ENCODE data around the gene DRGX. TPM values are rescaled to one million over a fixed set of nuclear protein-coding genes. Genes with fewer than 3 reads are reported as not detected.

DRGX gene
- total RNA-seq, 1 donor from 2014 or later: not detected

- Histone ChIP-seq H3K9me3 (no peaks in the 10 kb centered on the region), H3K27me3 (peaks cover 35% of the 10 kb centered on the region), H3K4me3 (peak overlapping the region; percentile 36 to 37), H3K36me3 (no peaks in the 10 kb centered on the region), H3K4me1 (peaks cover 0 to 3% of the 10 kb centered on the region in 2 donors), H3K27ac (no peak overlapping the region)
- intact Hi-C loops (cut with DNase I): no loop called here
- no peak for DNase-seq (ENCODE audit: low spot score in 2 of 2)
- no peak for TF ChIP-seq CTCF (IDR thresholded peaks at IDR 0.05)
Observed at GRCh38 chr10:49398000-49398861, 2.3 kb upstream of the DRGX start.

DNA sequence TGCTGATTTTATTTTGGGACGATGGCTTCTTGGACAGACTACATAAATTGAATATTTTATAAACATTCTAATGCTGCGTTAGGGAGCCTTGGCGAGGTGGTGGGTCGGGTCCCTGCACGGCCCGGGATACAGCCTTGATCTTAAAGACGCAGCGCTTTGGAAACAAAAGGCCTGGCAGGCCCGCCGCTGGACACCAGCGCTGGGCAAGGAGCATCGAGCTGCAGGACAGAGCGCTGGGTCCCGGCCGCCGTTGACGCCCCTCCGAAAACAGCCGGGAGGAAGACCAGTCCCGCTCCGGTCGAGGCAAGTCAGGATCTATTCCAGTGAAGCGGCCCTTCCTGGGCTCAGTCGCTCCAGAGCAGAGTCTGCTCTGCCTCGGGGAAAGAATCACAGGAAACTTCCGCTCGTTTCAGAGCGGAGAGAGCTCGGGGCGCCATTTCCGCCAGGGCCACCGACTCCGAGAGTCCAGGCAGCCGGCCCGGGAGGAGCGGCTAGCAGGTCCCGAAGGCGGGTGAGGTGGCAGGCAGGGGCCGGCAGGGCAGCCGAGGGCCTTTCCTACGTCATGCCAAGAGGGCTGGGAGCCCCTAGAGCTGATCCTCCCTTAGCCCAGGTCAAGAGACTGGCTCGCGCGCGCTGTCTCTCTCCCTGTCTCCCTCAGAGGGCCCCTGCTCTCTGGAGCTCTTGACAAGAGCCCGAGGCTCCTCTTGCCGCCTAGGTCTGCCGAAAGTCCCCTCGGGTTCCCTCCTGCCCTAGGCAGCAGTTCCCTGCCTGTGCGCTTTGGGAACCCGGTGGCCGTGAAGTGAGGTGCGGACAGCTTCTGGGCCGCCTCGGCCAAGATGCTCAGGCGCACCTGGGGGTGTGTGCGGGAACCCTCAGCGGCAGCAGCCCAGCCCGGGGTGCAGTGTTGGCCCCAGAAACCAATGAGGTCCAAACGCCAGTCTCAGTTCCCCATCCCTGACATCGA is 1.4 kb upstream of the DRGX start:
- peaks cover 35% of the 10 kb centered on the region for H3K27me3 ChIP-seq
- no peak for DNase-seq (ENCODE audit: low spot score in 2 of 2)
- H3K36me3 ChIP-seq: no peaks in the 10 kb centered on the region
- intact Hi-C loops (cut with DNase I): no loop called here
- no peak for TF ChIP-seq CTCF (IDR thresholded peaks at IDR 0.05)
- H3K4me1 ChIP-seq: peaks cover 0 to 3% of the 10 kb centered on the region in 2 donors
- no peaks in the 10 kb centered on the region for H3K9me3 ChIP-seq
- peak overlapping the region in 1 of 2 donors; percentile 37 for H3K4me3 ChIP-seq
- H3K27ac ChIP-seq: no peak overlapping the region

GRCh38 chr10:49396666-49396999 is 744 bp upstream of the DRGX start:
- no peak overlapping the region for H3K27ac ChIP-seq
- H3K4me1 ChIP-seq: peaks cover 0 to 3% of the 10 kb centered on the region in 2 donors
- no peaks in the 10 kb centered on the region for H3K36me3 ChIP-seq
- peaks cover 35% of the 10 kb centered on the region for H3K27me3 ChIP-seq
- no peak for DNase-seq (ENCODE audit: low spot score in 2 of 2)
- H3K4me3 ChIP-seq: no peak overlapping the region
- TF ChIP-seq CTCF (IDR thresholded peaks at IDR 0.05): no peak
- H3K9me3 ChIP-seq: no peaks in the 10 kb centered on the region
- intact Hi-C loops (cut with DNase I): no loop called here

- Histone ChIP-seq H3K27me3 (peaks cover 35% of the 10 kb centered on the region), H3K9me3 (no peaks in the 10 kb centered on the region), H3K4me3 (no peak overlapping the region), H3K36me3 (no peaks in the 10 kb centered on the region), H3K27ac (no peak overlapping the region), H3K4me1 (peaks cover 0 to 3% of the 10 kb centered on the region in 2 donors)
- TF ChIP-seq CTCF (IDR thresholded peaks at IDR 0.05): no peak
- intact Hi-C loops (cut with DNase I): no loop called here
- DNase-seq (ENCODE audit: low spot score in 2 of 2): no peak
Observed at GRCh38 chr10:49394933-49395740, 752 bp downstream of the DRGX start.

DNA sequence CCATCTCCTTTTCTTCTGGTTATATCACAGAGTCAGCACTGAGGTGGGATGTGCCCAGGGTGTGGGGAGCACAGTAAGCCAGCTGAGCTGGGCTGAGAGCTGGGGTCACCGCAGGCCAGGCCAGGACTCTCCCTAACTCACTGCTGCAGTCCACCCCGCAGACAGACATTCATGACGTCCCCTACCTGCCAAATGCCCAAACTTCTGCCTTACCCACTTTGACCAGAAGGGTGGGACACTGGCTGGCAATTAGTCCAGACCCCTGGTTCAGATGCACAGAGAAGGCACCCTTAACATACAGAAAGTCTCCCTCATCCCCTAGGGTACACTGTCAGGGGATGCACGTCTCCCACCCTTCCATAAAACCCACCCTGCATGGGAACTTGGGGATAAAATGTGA is 2.1 kb downstream of the DRGX start:
- DNase-seq (ENCODE audit: low spot score in 2 of 2): no peak
- TF ChIP-seq CTCF (IDR thresholded peaks at IDR 0.05): no peak
- intact Hi-C loops (cut with DNase I): no loop called here

More for the DNA sequence above, 2.1 kb downstream of the DRGX start:
- Histone ChIP-seq H3K27me3 (peaks cover 35% of the 10 kb centered on the region), H3K27ac (no peak overlapping the region), H3K36me3 (no peaks in the 10 kb centered on the region), H3K4me1 (peaks cover 0 to 3% of the 10 kb centered on the region in 2 donors), H3K4me3 (no peak overlapping the region), H3K9me3 (no peaks in the 10 kb centered on the region)

Measured in ascending aorta (tissue), 2 donors.